Fibroblast of lung (primary cell): ENCODE results near the gene PDS5B. TPM values are rescaled to one million over a fixed set of nuclear protein-coding genes. Genes with fewer than 3 reads are reported as not detected.

Experiments used
- DNase-seq, 2 donors: peaks; one replicate each; pipeline versions ENCODE4 v3.0.0 to v3.0.0-alpha.2; 2010; ENCODE audit warnings: low read depth in 2 of 2
- H2AFZ ChIP-seq: 2 replicates; pipeline ENCODE4 v1.5.1; 2012; ENCODE audit warnings: low read length, control low read depth, inconsistent platforms
- H3K27ac ChIP-seq: 2 replicates; pipeline ENCODE4 v1.5.1; 2011; ENCODE audit warnings: low read length, control low read depth; ENCODE audit not compliant: insufficient read depth
- H3K27me3 ChIP-seq: 2 replicates; pipeline ENCODE4 v1.5.1; 2011; ENCODE audit warnings: mild to moderate bottlenecking, low read length; ENCODE audit not compliant: control insufficient read depth, insufficient read depth
- H3K36me3 ChIP-seq: 2 replicates; pipeline ENCODE4 v1.5.1; 2011; ENCODE audit warnings: low read length; ENCODE audit not compliant: control insufficient read depth, insufficient read depth
- H3K4me1 ChIP-seq: 2 replicates; pipeline ENCODE4 v1.5.1; 2011; ENCODE audit warnings: low read length; ENCODE audit not compliant: control insufficient read depth, insufficient read depth; ENCODE audit errors: extremely low read depth
- H3K4me2 ChIP-seq: 2 replicates; pipeline ENCODE4 v1.5.1; 2011; ENCODE audit warnings: low read length, control low read depth; ENCODE audit not compliant: insufficient read depth; ENCODE audit errors: extremely low read depth
- H3K4me3 ChIP-seq, 4 experiments: fragments of 200-600 bp in 1 of 4; sonication (generic) in 1 of 4; replicated peaks in 1 of 4; 2 replicates each; pipeline ENCODE4 v1.5.1; 2011 to 2016; ENCODE audit warnings: low read length in 4 of 4, low read depth in 3 of 4, mild to moderate bottlenecking in 3 of 4, control low read depth in 2 of 4, inconsistent platforms in 1 of 4, mixed read lengths in 1 of 4; ENCODE audit not compliant: insufficient read depth in 1 of 4; ENCODE audit errors: control extremely low read depth in 1 of 4
- H3K79me2 ChIP-seq: 2 replicates; pipeline ENCODE4 v1.5.1; 2012; ENCODE audit warnings: mild to moderate bottlenecking, low read length, inconsistent platforms; ENCODE audit not compliant: control insufficient read depth, insufficient read depth
- H3K9ac ChIP-seq: 2 replicates; pipeline ENCODE4 v1.5.1; 2011; ENCODE audit warnings: mild to moderate bottlenecking, low read length, control low read depth; ENCODE audit not compliant: insufficient read depth
- H3K9me3 ChIP-seq: 2 replicates; pipeline ENCODE4 v1.5.1; 2012; ENCODE audit warnings: low read depth, low read length; ENCODE audit not compliant: control insufficient read depth, insufficient read depth
- H4K20me1 ChIP-seq: 2 replicates; pipeline ENCODE4 v1.5.1; 2011; ENCODE audit warnings: low read length; ENCODE audit not compliant: control insufficient read depth, insufficient read depth; ENCODE audit errors: extremely low read depth
- EZH2 ChIP-seq: IDR thresholded peaks from 2 replicates; pipeline ENCODE4 v1.5.1; 2012; ENCODE audit warnings: low read length, control low read depth, mild to moderate bottlenecking; ENCODE audit errors: missing control alignments
- polyA plus RNA-seq, 2 donors: library from polyadenylated mRNA; depleted of rRNA in 1 of 2; stranded (reverse) in 1 of 2; unstranded in 1 of 2; fragments of >200 nt; gene quantifications; 2 replicates each; pipeline ENCODE4 v1.2.1, GENCODE V29; 2011 to 2012; ENCODE audit warnings: missing spikeins in 1 of 2
- total RNA-seq: library from RNA; depleted of rRNA; stranded (reverse); fragments of >200 nt; gene quantifications from 2 replicates; pipeline ENCODE4 v1.2.1, GENCODE V29; 2014
- TF ChIP-seq, protein P1 (sequence below), 2 donors: IDR thresholded peaks in 1 of 2; conservative IDR thresholded peaks in 1 of 2; 1 replicate in 1 of 2; 2 replicates in 1 of 2; pipeline ENCODE4 v1.5.1; 2011 to 2012; ENCODE audit warnings: low read length in 2 of 2, control low read depth in 1 of 2, inconsistent platforms in 1 of 2, low read depth in 1 of 2, mild to moderate bottlenecking in 1 of 2

PDS5B gene
- total and polyA plus RNA-seq, 2 donors (not counting 1 experiment from before 2014, with no cell fraction given) = 18.6 to 25.6 TPM

DNA sequence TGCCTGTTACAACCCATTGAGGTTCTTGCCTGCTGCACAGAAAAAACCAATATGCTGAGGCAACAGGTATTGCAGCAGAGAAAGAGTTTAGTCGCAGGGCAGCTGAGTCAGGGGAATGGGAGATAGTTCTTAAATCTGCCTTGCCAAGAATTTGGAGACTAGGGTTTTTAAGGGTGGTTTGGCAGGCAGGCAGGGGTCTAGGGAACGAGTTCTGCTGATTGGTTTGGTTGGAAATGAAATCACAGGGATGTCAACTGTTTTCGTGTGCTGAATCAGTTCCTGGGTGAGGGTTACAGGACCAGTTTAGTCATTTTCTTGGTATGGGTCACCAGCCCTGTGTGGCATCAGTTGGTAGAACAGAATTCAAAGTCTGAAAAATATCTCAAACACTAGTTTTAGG lies 36.6 kb downstream of the PDS5B start:
- no peak overlapping the region for H2AFZ ChIP-seq
- no peak overlapping the region for H3K27ac ChIP-seq
- no peaks in the 10 kb centered on the region for H3K9me3 ChIP-seq
- H3K9ac ChIP-seq = no peak overlapping the region
- no peak overlapping the region for H3K4me3 ChIP-seq
- TF ChIP-seq EZH2 = no peak
- TF ChIP-seq, protein P1, sequence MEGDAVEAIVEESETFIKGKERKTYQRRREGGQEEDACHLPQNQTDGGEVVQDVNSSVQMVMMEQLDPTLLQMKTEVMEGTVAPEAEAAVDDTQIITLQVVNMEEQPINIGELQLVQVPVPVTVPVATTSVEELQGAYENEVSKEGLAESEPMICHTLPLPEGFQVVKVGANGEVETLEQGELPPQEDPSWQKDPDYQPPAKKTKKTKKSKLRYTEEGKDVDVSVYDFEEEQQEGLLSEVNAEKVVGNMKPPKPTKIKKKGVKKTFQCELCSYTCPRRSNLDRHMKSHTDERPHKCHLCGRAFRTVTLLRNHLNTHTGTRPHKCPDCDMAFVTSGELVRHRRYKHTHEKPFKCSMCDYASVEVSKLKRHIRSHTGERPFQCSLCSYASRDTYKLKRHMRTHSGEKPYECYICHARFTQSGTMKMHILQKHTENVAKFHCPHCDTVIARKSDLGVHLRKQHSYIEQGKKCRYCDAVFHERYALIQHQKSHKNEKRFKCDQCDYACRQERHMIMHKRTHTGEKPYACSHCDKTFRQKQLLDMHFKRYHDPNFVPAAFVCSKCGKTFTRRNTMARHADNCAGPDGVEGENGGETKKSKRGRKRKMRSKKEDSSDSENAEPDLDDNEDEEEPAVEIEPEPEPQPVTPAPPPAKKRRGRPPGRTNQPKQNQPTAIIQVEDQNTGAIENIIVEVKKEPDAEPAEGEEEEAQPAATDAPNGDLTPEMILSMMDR (conservative IDR thresholded peaks at IDR 0.05 in 1 of 2, IDR thresholded peaks at IDR 0.05 in 1 of 2; ENCODE audit: low read depth in 1 of 2, low read length in 2 of 2) = no peak
- DNase-seq = no peak
- no peaks in the 10 kb centered on the region for H3K4me1 ChIP-seq
- H4K20me1 ChIP-seq = no peaks in the 10 kb centered on the region
- H3K27me3 ChIP-seq = no peaks in the 10 kb centered on the region
- H3K4me2 ChIP-seq = no peak overlapping the region
- H3K36me3 ChIP-seq = no peaks in the 10 kb centered on the region
- peaks cover 81% of the 10 kb centered on the region for H3K79me2 ChIP-seq

DNA sequence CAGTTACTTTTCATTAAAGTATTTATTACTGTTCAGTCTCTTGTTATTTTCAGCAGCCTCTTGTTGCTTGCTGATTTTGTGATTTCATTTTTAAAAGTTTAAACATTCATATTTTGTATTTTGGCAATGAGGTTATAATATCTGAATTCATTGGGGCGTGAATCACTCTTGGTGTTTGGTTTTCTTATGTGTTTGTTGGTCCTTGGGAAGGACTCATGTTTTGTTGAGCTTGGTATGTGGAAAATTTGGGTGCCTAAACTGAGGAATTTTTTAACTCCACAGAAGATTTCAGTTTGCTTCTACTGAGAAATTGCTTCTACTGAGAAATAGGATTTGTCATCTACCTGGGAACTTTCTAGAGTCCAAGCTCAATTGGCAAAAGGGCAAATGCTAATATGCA lies 38.2 kb downstream of the PDS5B start:
- no peak overlapping the region for H3K4me3 ChIP-seq
- H3K27me3 ChIP-seq = no peaks in the 10 kb centered on the region
- H3K4me2 ChIP-seq = no peak overlapping the region
- no peak overlapping the region for H2AFZ ChIP-seq
- no peak for TF ChIP-seq EZH2
- TF ChIP-seq, protein P1 (conservative IDR thresholded peaks at IDR 0.05 in 1 of 2, IDR thresholded peaks at IDR 0.05 in 1 of 2; ENCODE audit: low read depth in 1 of 2, low read length in 2 of 2) = no peak
- H3K79me2 ChIP-seq = peaks cover 74% of the 10 kb centered on the region
- no peaks in the 10 kb centered on the region for H3K4me1 ChIP-seq
- no peak overlapping the region for H3K27ac ChIP-seq
- peak in 1 of 2 donors; percentile 55 for DNase-seq
- H3K36me3 ChIP-seq = no peaks in the 10 kb centered on the region
- H3K9me3 ChIP-seq = no peaks in the 10 kb centered on the region
- H3K9ac ChIP-seq = no peak overlapping the region
- no peaks in the 10 kb centered on the region for H4K20me1 ChIP-seq

DNA sequence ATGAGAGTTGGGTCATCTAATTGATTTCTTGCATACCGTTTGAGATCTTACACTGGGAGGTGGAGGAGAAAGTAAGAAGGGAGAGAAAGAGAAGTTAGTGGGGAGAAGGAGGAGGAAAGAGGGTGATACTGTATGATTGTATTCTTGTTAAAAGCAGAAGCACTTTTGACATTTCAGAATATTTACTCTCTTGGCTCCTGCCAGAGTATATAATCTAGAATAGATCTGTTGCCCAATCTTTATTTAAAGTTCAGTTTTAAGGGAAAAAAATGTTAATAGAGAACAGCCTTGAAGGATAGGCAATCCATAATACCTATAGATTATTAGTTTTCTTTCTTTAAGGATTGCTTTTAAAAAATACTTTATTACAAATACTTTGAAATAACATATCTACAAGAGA lies 41.5 kb downstream of the PDS5B start:
- peaks cover 63% of the 10 kb centered on the region for H3K79me2 ChIP-seq
- no peak overlapping the region for H3K4me2 ChIP-seq
- H3K9me3 ChIP-seq = no peaks in the 10 kb centered on the region
- H3K4me1 ChIP-seq = no peaks in the 10 kb centered on the region
- H3K27ac ChIP-seq = no peak overlapping the region
- no peaks in the 10 kb centered on the region for H3K27me3 ChIP-seq
- no peaks in the 10 kb centered on the region for H3K36me3 ChIP-seq
- no peak overlapping the region for H3K4me3 ChIP-seq
- no peaks in the 10 kb centered on the region for H4K20me1 ChIP-seq
- no peak for TF ChIP-seq EZH2
- TF ChIP-seq, protein P1 (conservative IDR thresholded peaks at IDR 0.05 in 1 of 2, IDR thresholded peaks at IDR 0.05 in 1 of 2; ENCODE audit: low read depth in 1 of 2, low read length in 2 of 2) = no peak
- DNase-seq = no peak
- H3K9ac ChIP-seq = no peak overlapping the region
- H2AFZ ChIP-seq = no peak overlapping the region
